OCI-LY3 (cell line): ENCODE measurements around the gene MAGI2.

Source experiments
- CTCF ChIP-seq: fragments of 200-600, 300-600 bp; sonication (generic); IDR thresholded peaks from 2 replicates; pipeline ENCODE4 v1.5.1; 2014; ENCODE audit warnings: antibody characterized with exemption, low read length, low read depth
- EZH2phosphoT487 ChIP-seq: fragments of 200-600 bp; shearing (Covaris generic); IDR thresholded peaks from 2 replicates; pipeline ENCODE4 v1.6.1; 2018; ENCODE audit warnings: antibody characterized with exemption, mixed run types, low read depth

- TF ChIP-seq CTCF (no peak), EZH2phosphoT487 (no peak)
Measured at GRCh38 chr7:79159040-79159664, 294.3 kb downstream of the MAGI2 start.
